GM10266 (cell line): ENCODE results near the gene SPOP.

Source experiments
- DNase-seq: peaks from one replicate; pipeline ENCODE4 v3.0.0; 2012; ENCODE audit errors: extremely low spot score
- CTCF ChIP-seq: IDR thresholded peaks from 2 replicates; pipeline ENCODE4 v1.5.1; 2012; ENCODE audit warnings: mild to moderate bottlenecking, low read depth; ENCODE audit not compliant: control insufficient read depth, insufficient read depth; ENCODE audit errors: missing control alignments

Gene SPOP

GRCh38 chr17:49600949-49601348 is 76.9 kb downstream of the SPOP start:
- no peak for TF ChIP-seq CTCF
- DNase-seq = no peak

GRCh38 chr17:49598918-49599317 is 79.0 kb downstream of the SPOP start:
- no peak for TF ChIP-seq CTCF

GRCh38 chr17:49597928-49598655 is 79.8 kb downstream of the SPOP start:
- no peak for TF ChIP-seq CTCF
- DNase-seq = no peak

More at GRCh38 chr17:49598918-49599317, 79.0 kb downstream of the SPOP start:
- no peak for DNase-seq

GRCh38 chr17:49597436-49597835 is 80.5 kb downstream of the SPOP start:
- DNase-seq = no peak

GRCh38 chr17:49596613-49597244 is 81.2 kb downstream of the SPOP start:
- DNase-seq = no peak

More at GRCh38 chr17:49597436-49597835, 80.5 kb downstream of the SPOP start:
- TF ChIP-seq CTCF = no peak

GRCh38 chr17:49595980-49596379 is 81.9 kb downstream of the SPOP start:
- no peak for TF ChIP-seq CTCF
- no peak for DNase-seq

More at GRCh38 chr17:49596613-49597244, 81.2 kb downstream of the SPOP start:
- TF ChIP-seq CTCF = no peak

- no peak for TF ChIP-seq CTCF
Observed at GRCh38 chr17:49595328-49595727, 82.6 kb downstream of the SPOP start.

More at GRCh38 chr17:49595328-49595727, 82.6 kb downstream of the SPOP start:
- no peak for DNase-seq
